Fibroblast of lung (primary cell): ENCODE measurements around the gene MAPKAP1.

Experiments used
- CTCF ChIP-seq, 2 donors: IDR thresholded peaks in 1 of 2; conservative IDR thresholded peaks in 1 of 2; 1 replicate in 1 of 2; 2 replicates in 1 of 2; pipeline ENCODE4 v1.5.1; 2011 to 2012; ENCODE audit warnings: low read length in 2 of 2, control low read depth in 1 of 2, inconsistent platforms in 1 of 2, low read depth in 1 of 2, mild to moderate bottlenecking in 1 of 2
- EZH2 ChIP-seq: IDR thresholded peaks from 2 replicates; pipeline ENCODE4 v1.5.1; 2012; ENCODE audit warnings: low read length, control low read depth, mild to moderate bottlenecking; ENCODE audit errors: missing control alignments

GRCh38 chr9:125690679-125691078 is 16.3 kb downstream of the MAPKAP1 start:
- TF ChIP-seq CTCF (conservative IDR thresholded peaks at IDR 0.05 in 1 of 2, IDR thresholded peaks at IDR 0.05 in 1 of 2; ENCODE audit: low read depth in 1 of 2, low read length in 2 of 2) (no peak), EZH2 (no peak)
